Cardiac fibroblast (primary cell): Measurements from ENCODE around the gene ST6GALNAC6.
"Not testable (repeated sequence)": the region's sequence is repeated elsewhere in the genome, so short reads cannot be mapped to it uniquely, and the experiment has no call there.

Experiments used
- DNase-seq, 2 donors: peaks; one replicate each; pipeline versions ENCODE4 v3.0.0 to v3.0.0-alpha.2; 2010; ENCODE audit warnings: low read depth in 2 of 2
- H3K4me3 ChIP-seq, 2 donors: replicated peaks in 1 of 2; 1 replicate in 1 of 2; 2 replicates in 1 of 2; pipeline ENCODE4 v1.5.1; 2011; ENCODE audit warnings: low read depth in 2 of 2, low read length in 2 of 2, mild to moderate bottlenecking in 2 of 2, moderate library complexity in 1 of 2
- TF ChIP-seq, protein P1 (sequence below): IDR thresholded peaks from one replicate; pipeline ENCODE4 v1.5.1; 2011; ENCODE audit warnings: low read depth, mild to moderate bottlenecking, low read length, inconsistent platforms

Gene ST6GALNAC6

DNA sequence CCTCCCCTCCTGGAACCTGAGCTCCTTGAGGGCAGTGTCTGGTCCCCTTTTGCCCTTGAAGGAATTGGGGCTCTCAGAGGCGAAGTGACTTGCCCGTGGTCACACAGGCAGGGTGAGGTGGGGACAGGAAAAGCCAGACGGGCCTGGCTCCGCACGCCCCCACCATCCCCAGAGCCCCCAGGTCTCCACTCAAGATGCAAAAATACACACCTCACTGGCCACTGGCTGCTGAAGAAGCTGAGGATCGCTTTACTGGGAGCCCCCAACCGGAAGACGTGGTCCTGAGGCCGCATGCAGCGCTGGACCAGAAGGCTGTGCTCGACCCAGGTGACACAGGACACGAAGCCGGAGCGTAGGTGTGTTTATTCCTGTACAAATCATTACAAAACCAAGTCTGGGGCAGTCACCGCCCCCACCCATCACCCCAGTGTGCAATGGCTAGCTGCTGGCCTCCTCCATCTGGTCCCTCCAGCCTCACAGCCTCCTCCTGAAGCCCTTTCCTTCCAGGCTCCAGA, 14.4 kb downstream of the ST6GALNAC6 start:
- no peak overlapping the region for H3K4me3 ChIP-seq
- TF ChIP-seq, protein P1, sequence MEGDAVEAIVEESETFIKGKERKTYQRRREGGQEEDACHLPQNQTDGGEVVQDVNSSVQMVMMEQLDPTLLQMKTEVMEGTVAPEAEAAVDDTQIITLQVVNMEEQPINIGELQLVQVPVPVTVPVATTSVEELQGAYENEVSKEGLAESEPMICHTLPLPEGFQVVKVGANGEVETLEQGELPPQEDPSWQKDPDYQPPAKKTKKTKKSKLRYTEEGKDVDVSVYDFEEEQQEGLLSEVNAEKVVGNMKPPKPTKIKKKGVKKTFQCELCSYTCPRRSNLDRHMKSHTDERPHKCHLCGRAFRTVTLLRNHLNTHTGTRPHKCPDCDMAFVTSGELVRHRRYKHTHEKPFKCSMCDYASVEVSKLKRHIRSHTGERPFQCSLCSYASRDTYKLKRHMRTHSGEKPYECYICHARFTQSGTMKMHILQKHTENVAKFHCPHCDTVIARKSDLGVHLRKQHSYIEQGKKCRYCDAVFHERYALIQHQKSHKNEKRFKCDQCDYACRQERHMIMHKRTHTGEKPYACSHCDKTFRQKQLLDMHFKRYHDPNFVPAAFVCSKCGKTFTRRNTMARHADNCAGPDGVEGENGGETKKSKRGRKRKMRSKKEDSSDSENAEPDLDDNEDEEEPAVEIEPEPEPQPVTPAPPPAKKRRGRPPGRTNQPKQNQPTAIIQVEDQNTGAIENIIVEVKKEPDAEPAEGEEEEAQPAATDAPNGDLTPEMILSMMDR = no peak
- no peak for DNase-seq

DNA sequence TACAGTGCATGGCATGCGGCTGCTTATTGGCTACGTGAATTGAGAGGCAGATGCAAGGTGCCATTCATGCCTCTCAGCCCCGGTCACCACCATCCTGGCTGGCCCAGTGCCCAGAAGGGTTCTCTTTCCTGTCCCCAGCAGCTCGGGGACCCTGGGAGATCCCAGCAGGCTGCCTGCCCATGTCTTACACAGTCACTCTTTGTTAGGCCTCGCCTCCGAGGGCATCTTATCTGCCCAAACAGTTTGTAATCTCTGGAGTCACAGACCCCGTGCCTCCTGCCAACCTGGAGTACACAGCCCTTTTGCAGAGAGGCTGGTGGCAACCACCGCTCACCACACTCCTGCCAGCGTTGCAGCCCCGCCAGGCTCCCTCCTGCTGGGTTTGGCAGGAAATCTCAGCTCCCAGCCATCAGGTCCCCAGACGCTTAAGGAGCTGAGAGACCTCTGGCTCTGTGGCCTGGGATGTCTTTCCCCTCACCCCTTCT, 14.9 kb downstream of the ST6GALNAC6 start:
- H3K4me3 ChIP-seq = no peak overlapping the region
- no peak for DNase-seq
- TF ChIP-seq, protein P1 = no peak

DNA sequence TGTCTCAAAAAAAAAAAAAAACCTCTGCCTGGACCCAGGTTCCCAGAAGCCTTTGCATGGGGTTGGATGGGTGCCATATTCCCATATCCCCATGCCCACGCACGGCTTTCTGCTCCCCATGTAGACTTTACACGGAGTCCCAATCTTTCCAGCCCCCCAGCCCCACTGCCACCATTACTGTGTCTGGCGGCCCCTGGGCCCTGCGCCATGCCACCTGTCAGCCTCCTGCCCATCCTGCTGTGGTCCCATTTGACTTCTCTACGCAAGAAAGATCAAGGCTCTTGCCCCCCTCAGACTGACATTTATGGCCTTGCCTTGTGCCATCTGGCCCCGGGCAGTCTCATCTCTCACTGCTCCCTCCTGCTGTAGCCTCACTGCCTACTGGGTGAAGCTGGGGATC, 15.4 kb downstream of the ST6GALNAC6 start:
- DNase-seq = no peak
- TF ChIP-seq, protein P1 = no peak
- no peak overlapping the region for H3K4me3 ChIP-seq

DNA sequence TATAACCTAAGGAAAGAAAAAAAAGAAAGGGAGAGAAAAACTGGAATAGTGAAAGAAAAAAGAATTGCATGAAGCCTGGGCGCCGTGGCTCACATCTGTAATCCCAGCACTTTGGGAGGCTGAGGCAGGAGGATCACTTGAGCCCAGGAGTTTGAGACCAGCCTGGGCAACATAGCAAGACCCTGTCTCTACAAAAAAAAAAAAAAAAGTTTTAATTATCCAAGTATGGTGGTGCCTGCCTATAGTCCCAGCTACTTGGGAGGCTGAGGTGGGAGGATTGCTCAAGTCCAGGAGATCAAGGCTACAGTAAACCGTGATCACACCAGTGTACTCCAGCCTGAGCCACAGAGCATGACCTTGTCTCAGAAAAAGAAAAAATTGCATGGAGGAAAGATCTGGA, 17.7 kb downstream of the ST6GALNAC6 start:
- not testable (repeated sequence) for H3K4me3 ChIP-seq, DNase-seq

DNA sequence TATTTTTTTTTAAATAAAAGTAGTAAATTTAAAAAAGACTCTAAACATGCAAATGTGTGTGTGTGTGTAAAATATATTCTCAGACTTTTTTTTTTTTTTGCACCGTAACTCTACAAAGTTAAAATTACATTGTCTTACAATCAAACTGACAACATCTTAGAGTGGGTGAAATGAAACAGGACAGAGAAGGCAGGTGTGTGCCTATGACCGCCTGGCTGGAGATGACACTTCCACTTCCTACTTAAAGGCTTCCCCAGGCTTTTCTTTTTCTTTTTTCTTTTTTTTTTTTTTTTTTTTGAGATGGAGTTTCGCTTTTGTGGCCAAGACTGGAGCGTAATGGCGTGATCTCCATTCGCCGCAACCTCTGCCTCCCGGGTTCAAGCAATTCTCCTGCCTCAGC, 19.3 kb downstream of the ST6GALNAC6 start:
- TF ChIP-seq, protein P1 = no peak
- DNase-seq = no peak
- no peak overlapping the region for H3K4me3 ChIP-seq

DNA sequence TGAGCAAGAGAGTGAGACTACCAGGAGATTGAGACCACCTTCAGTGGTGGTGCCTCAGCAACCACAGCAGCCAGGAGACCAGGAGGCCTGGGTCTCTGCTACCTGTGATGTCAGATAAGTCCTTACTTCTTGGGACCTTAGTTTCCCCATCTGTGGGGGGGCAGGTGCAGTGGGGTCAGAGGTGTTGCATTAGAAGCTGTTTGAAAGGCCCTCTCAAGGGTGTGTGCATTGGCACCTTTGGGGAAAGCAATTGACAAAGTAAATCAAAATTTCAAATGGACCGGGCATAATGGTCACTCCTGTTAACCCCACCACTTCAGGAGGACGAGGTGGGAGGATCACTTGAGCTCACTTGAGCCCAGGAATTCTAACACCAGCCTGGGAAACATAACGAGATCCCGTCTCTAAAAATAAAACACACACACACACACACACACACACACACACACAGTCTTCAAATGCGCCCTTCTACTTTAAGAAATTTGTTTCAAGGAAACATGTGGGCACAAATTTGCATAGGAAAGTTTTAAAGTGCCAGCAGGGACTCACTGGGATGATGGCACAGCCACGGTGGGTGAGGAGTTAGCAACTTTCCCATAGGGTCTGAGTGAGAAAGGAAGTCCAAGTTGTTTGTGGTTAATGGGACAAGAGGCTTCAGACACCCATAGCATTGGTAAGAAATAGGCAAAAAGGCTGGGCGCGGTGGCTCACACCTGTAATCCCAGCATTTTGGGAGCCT, 20.6 kb downstream of the ST6GALNAC6 start:
- TF ChIP-seq, protein P1 = no peak
- DNase-seq = no peak
- H3K4me3 ChIP-seq = no peak overlapping the region

DNA sequence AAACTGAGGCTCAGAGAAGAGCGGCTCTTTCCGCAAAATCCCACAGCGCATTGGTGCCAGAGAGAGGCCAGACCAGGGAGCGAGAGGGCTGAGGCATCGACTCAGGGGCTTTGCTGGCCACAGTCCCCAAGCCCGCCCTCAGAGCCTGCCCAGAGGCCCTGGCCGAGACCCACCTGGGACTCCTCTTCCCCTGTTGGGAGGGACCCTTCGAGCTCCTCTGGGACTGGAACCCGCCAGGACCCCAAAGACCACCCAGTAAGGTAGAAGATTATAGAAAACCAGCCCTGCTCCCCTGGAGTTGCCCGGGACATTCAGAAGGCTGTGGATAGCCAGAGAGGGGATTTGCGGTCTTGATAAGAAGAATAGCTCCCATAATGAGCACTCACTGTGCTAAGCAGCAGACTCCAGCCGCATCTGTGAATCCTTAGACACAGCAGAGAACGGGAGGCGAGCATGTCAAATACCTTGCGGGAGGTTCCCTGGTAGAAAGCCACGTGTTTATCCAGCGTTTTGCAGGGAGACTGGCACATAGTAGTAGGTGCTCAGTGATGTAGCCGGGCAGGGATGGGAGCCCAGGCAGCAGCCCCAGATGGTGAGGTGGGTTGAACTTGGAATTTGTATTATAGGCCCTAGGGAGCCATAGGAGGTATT, 21.3 kb downstream of the ST6GALNAC6 start:
- TF ChIP-seq, protein P1 = no peak
- no peak for DNase-seq
- peak overlapping the region; percentile 44 to 60 for H3K4me3 ChIP-seq
